DMS 273 (cell line): ENCODE measurements around the gene FAM200C.

Experiments
- DNase-seq: peaks from one replicate; lab custom pipeline; 2025; ENCODE audit not compliant: unreplicated experiment; lab: John Stamatoyannopoulos, UW

Gene FAM200C

GRCh38 chr5:160367885-160368284 is 32.0 kb downstream of the FAM200C start:
- no peak for DNase-seq

- DNase-seq, result no peak
These were observed 32.6 kb downstream of the FAM200C start for GRCh38 chr5:160367261-160367660.

- DNase-seq, result no peak
These were observed 33.6 kb downstream of the FAM200C start for GRCh38 chr5:160366230-160366629.

- no peak for DNase-seq
These were observed 36.0 kb downstream of the FAM200C start for GRCh38 chr5:160363660-160364395.

GRCh38 chr5:160363211-160363610 is 36.6 kb downstream of the FAM200C start:
- DNase-seq, result peak; percentile 30

GRCh38 chr5:160361624-160362228 is 38.1 kb downstream of the FAM200C start:
- DNase-seq, result no peak

- DNase-seq, result no peak
These were observed 39.5 kb downstream of the FAM200C start for GRCh38 chr5:160360310-160360709.

- no peak for DNase-seq
These were observed 40.0 kb downstream of the FAM200C start for GRCh38 chr5:160359816-160360215.

GRCh38 chr5:160359242-160359641 is 40.6 kb downstream of the FAM200C start:
- DNase-seq, result no peak

GRCh38 chr5:160357861-160358411 is 41.9 kb downstream of the FAM200C start:
- peak; percentile 76 for DNase-seq

GRCh38 chr5:160357394-160357793 is 42.5 kb downstream of the FAM200C start:
- DNase-seq, result no peak

GRCh38 chr5:160356550-160357347 is 43.1 kb downstream of the FAM200C start:
- peak; percentile 29 for DNase-seq

GRCh38 chr5:160354666-160355065 is 45.2 kb downstream of the FAM200C start:
- DNase-seq, result no peak

GRCh38 chr5:160353379-160353778 is 46.5 kb downstream of the FAM200C start:
- DNase-seq, result no peak

GRCh38 chr5:160352308-160352707 is 47.5 kb downstream of the FAM200C start:
- no peak for DNase-seq

- no peak for DNase-seq
These were observed 49.9 kb downstream of the FAM200C start for GRCh38 chr5:160349935-160350303.

- no peak for DNase-seq
These were observed 50.5 kb downstream of the FAM200C start for GRCh38 chr5:160349249-160349934.

GRCh38 chr5:160348080-160348479 is 51.8 kb downstream of the FAM200C start:
- DNase-seq, result no peak

- DNase-seq, result no peak
These were observed 52.4 kb downstream of the FAM200C start for GRCh38 chr5:160347448-160347847.
